Spleen (tissue), 11 donors: ENCODE measurements around the gene PEX14. TPM values are rescaled to one million over a fixed set of nuclear protein-coding genes. Genes with fewer than 3 reads are reported as not detected.

ENCODE experiments used
- DNase-seq: peaks from one replicate; pipeline ENCODE4 v3.0.0-alpha.2; 2020
- H3K27ac ChIP-seq, 8 donors: fragments of 200-600 bp; sonication (generic) in 7 of 8; 1 replicate in 4 of 8; 2 replicates in 4 of 8; pipeline versions ENCODE4 v1.5.0 to v1.8.0; 2016 to 2021; ENCODE audit warnings: inconsistent platforms in 4 of 8, mild to moderate bottlenecking in 4 of 8, moderate library complexity in 1 of 8
- H3K27me3 ChIP-seq, 7 donors: fragments of 200-600 bp; sonication (generic) in 6 of 7; replicated peaks in 1 of 7; 1 replicate in 4 of 7; 2 replicates in 3 of 7; pipeline versions ENCODE4 v1.5.0 to v1.8.0; 2016 to 2021; ENCODE audit warnings: inconsistent platforms in 3 of 7, mild to moderate bottlenecking in 1 of 7
- H3K36me3 ChIP-seq, 6 donors: fragments of 200-600 bp; sonication (generic) in 5 of 6; 1 replicate in 4 of 6; 2 replicates in 2 of 6; pipeline versions ENCODE4 v1.5.0 to v1.8.0; 2016 to 2021; ENCODE audit warnings: inconsistent platforms in 2 of 6
- H3K4me1 ChIP-seq, 6 donors: fragments of 200-600 bp; sonication (generic) in 5 of 6; 1 replicate in 3 of 6; 2 replicates in 3 of 6; pipeline versions ENCODE4 v1.5.0 to v1.8.0; 2016 to 2021; ENCODE audit warnings: inconsistent platforms in 3 of 6
- H3K4me3 ChIP-seq, 8 donors: fragments of 200-600 bp; sonication (generic) in 7 of 8; 1 replicate in 4 of 8; 2 replicates in 4 of 8; pipeline versions ENCODE4 v1.5.0 to v1.8.0; 2016 to 2021; ENCODE audit warnings: inconsistent platforms in 4 of 8, mild to moderate bottlenecking in 4 of 8, moderate library complexity in 2 of 8
- H3K9me3 ChIP-seq, 8 donors: fragments of 200-600 bp; sonication (generic) in 7 of 8; 1 replicate in 4 of 8; 2 replicates in 4 of 8; pipeline versions ENCODE4 v1.5.0 to v1.8.0; 2016 to 2021; ENCODE audit warnings: inconsistent platforms in 4 of 8
- POLR2A ChIP-seq, 3 donors: fragments of 450-650 bp; IDR thresholded peaks; one replicate each; pipeline ENCODE4 v1.5.1; 2017; ENCODE audit warnings: antibody characterized with exemption in 3 of 3, mild to moderate bottlenecking in 1 of 3
- POLR2AphosphoS5 ChIP-seq, 3 donors: sonication (generic); formaldehyde crosslinking; IDR thresholded peaks; one replicate each; pipeline ENCODE4 v1.5.1; 2017; ENCODE audit warnings: antibody characterized with exemption in 3 of 3
- WGBS, 5 donors: extraction: QIAGEN DNeasy Blood & Tissue Kit in 3 of 5; methylation state at CpG; one replicate each; pipeline versions ENCODE4 v1.1.5 to v1.1.7; 2013 to 2018; 5-methylcytosine and 5-hydroxymethylcytosine counted together
- intact Hi-C: fragments of 100-400 bp; cut with DNase I; formaldehyde crosslinking; loops from one replicate; pipeline ENCODE4 v1.15.0; 2023; ENCODE audit warnings: low total_unique reads
- polyA plus RNA-seq, 3 donors: library from polyadenylated mRNA; stranded (reverse); fragments of 200-250 nt; gene quantifications; one replicate each; pipeline ENCODE4 v1.2.1, GENCODE V29; 2013
- total RNA-seq, 7 donors: library from RNA; depleted of rRNA in 3 of 7; stranded (reverse); fragments of >200 nt in 3 of 7; fragmentation: NEBNext Ultra II Directional in 4 of 7; extraction: Animal tissue kit (Norgen Biotek cat#: 25700) in 4 of 7; gene quantifications; one replicate each; pipeline versions ENCODE4 v1.1.0 to v1.2.1, GENCODE V29; 2016 to 2021
- TF ChIP-seq, protein P1 (sequence below), 11 experiments: fragments of 200-600 bp in 7 of 11; fragments of 450-650 bp in 4 of 11; sonication (generic) in 4 of 11; IDR thresholded peaks in 8 of 11; conservative IDR thresholded peaks in 3 of 11; 1 replicate in 7 of 11; 2 replicates in 4 of 11; pipeline versions ENCODE4 v1.4.0 to v1.8.0; 2016 to 2021; ENCODE audit warnings: antibody characterized with exemption in 11 of 11, inconsistent platforms in 4 of 11, mild to moderate bottlenecking in 1 of 11
- donor health status: healthy with polysubstance abuse.
- donor health status: DM: no; HTN: no; CAD: no; lungs with moderate emphysema.
- donor health status: DM: no; HTN: no; CAD: no.
- donor health status: Bipolar disorder and iron deficiency.
- donor health status: healthy.
- donor health status: DM: no; HTN: no; CAD: no.
- donor health status: DM: yes; HTN: yes; CAD: no.

Gene PEX14
- total and polyA plus RNA-seq, 10 donors = 9.3 to 19.7 (median 12.1) TPM

DNA sequence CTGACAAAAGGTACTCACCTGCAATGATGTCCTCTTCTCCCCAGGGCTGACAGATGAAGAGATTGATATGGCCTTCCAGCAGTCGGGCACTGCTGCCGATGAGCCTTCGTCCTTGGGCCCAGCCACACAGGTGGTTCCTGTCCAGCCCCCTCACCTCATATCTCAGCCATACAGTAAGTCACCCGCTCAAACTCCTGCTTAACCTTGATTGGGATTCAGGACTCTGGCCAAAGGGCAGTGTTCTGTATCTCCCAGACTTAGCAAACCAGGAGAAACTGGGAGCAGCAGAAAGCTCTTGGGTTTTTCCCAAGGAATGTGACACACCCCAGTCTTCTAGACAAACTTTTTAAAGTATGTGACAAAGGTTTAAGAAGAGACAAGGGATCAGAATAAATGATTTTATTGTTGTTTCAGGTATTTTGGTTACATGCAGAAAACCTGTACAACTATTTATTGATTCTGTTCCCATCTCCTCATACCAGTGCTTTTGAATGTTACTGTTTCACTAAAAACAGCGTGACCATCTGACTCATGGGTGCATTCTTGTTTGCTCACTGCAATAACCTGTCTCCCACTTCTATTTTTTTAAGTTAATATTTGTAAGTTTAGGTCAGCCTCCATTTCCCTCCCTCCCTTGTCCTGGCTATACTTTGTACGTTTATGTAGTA, 124.6 kb downstream of the PEX14 start:
- WGBS, 5 donors = 69 to 85% (median 84%) methylated on average over 6 of the region's 6 CpGs
- no peaks in the 10 kb centered on the region for H3K9me3 ChIP-seq
- no peaks in the 10 kb centered on the region for H3K27me3 ChIP-seq
- intact Hi-C loops = no loop called here
- H3K27ac ChIP-seq = no peak overlapping the region
- DNase-seq = no peak
- no peak overlapping the region for H3K4me3 ChIP-seq
- TF ChIP-seq POLR2AphosphoS5 (IDR thresholded peaks at IDR 0.05) (no peak), POLR2A (IDR thresholded peaks at IDR 0.05) (no peak)
- TF ChIP-seq, protein P1, sequence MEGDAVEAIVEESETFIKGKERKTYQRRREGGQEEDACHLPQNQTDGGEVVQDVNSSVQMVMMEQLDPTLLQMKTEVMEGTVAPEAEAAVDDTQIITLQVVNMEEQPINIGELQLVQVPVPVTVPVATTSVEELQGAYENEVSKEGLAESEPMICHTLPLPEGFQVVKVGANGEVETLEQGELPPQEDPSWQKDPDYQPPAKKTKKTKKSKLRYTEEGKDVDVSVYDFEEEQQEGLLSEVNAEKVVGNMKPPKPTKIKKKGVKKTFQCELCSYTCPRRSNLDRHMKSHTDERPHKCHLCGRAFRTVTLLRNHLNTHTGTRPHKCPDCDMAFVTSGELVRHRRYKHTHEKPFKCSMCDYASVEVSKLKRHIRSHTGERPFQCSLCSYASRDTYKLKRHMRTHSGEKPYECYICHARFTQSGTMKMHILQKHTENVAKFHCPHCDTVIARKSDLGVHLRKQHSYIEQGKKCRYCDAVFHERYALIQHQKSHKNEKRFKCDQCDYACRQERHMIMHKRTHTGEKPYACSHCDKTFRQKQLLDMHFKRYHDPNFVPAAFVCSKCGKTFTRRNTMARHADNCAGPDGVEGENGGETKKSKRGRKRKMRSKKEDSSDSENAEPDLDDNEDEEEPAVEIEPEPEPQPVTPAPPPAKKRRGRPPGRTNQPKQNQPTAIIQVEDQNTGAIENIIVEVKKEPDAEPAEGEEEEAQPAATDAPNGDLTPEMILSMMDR (IDR thresholded peaks at IDR 0.05 in 8 of 11, conservative IDR thresholded peaks at IDR 0.05 in 3 of 11) = no peak
- H3K4me1 ChIP-seq = peaks cover 0 to 5% (median 0%) of the 10 kb centered on the region in 6 donors
- H3K36me3 ChIP-seq = peaks cover 0 to 51% (median 4%) of the 10 kb centered on the region in 6 donors

DNA sequence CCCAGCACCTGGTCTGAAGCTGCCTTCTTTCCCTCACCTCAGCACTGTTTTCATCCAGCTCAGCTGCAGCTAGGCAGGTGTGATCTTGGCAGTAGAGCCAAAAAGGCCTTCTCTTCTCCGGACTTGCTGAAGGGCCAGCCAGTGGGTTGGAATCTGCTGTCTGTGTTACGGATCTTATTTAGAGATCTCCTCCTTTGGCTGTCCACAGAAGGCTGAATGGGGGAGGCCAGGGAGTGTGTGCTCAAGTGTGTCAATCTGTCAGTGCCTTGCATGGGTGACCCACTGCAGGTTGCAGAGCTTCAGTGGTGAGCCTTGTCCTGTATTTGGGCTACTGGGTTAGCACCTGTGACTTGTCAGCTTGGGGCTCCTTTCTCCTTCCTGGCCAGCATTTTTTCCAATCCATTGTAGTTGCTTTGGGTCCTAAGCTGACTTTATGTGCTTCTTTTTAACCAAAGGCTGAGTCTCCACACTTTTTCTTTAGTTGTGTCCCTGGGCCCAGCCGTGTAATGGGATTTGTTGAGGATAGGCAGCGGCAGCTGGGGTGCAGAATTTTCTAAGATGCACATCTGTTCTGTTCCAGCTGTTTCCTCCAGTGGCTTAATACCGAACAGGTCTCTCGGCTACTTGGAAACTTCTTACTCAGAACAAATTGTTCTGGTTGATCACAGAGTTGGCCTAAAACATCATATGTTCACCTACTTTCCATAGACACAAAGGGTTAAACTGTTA, 126.8 kb downstream of the PEX14 start:
- no peak for DNase-seq
- peaks cover 0 to 5% (median 0%) of the 10 kb centered on the region in 6 donors for H3K4me1 ChIP-seq
- no peak overlapping the region for H3K4me3 ChIP-seq
- intact Hi-C loops = no loop called here
- no peak overlapping the region for H3K27ac ChIP-seq
- H3K27me3 ChIP-seq = no peaks in the 10 kb centered on the region
- H3K9me3 ChIP-seq = no peaks in the 10 kb centered on the region
- 90 to 95% (median 92%) methylated on average over 6 of the region's 6 CpGs for WGBS, 5 donors
- H3K36me3 ChIP-seq = peaks cover 0 to 66% (median 4%) of the 10 kb centered on the region in 6 donors
- TF ChIP-seq POLR2AphosphoS5 (IDR thresholded peaks at IDR 0.05) = no peak
- no peak for TF ChIP-seq POLR2A (IDR thresholded peaks at IDR 0.05)
- TF ChIP-seq, protein P1 (IDR thresholded peaks at IDR 0.05 in 8 of 11, conservative IDR thresholded peaks at IDR 0.05 in 3 of 11) = no peak

DNA sequence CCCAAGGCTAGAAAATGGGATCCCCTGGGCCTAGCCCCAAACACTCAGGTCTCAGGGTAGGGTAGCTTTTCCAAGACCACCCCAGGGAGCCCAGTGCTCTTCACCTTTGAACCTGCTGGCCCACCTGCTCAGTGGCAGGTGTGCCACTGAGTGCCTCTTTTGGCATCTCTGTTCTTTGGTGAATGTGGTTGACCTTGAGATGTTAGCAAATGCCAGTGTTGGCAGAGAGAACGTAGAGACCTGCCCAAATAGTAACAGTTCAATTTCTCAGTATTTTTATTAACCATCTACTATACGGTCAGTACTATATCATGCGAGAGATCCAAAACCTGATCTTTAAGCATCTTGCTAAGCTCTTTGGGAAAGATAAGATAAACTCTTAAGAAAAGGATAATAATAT, 128.2 kb downstream of the PEX14 start:
- H3K4me3 ChIP-seq = no peak overlapping the region
- H3K4me1 ChIP-seq = no peaks in the 10 kb centered on the region

More for the DNA sequence above, 128.2 kb downstream of the PEX14 start:
- 88 to 96% (median 95%) methylated on average over 3 of the region's 3 CpGs for WGBS, 5 donors
- no peak for DNase-seq
- Histone ChIP-seq H3K9me3 (no peaks in the 10 kb centered on the region), H3K27me3 (no peaks in the 10 kb centered on the region), H3K36me3 (peaks cover 0 to 66% (median 4%) of the 10 kb centered on the region in 6 donors), H3K27ac (no peak overlapping the region)
- TF ChIP-seq, protein P1 (IDR thresholded peaks at IDR 0.05 in 8 of 11, conservative IDR thresholded peaks at IDR 0.05 in 3 of 11) = no peak
- no peak for TF ChIP-seq POLR2AphosphoS5 (IDR thresholded peaks at IDR 0.05)
- TF ChIP-seq POLR2A (IDR thresholded peaks at IDR 0.05) = no peak
- intact Hi-C loops = no loop called here
